K562 (cell line): Measurements from ENCODE around the gene RNFT1.
"Not testable (repeated sequence)": the region's sequence is repeated elsewhere in the genome, so short reads cannot be mapped to it uniquely, and the experiment has no call there.

Experiments used
- BHLHE40 ChIP-seq: IDR thresholded peaks from 2 replicates; pipeline ENCODE4 v1.6.1; 2011; ENCODE audit warnings: low read length, improper control_type of control experiment
- CLOCK ChIP-seq: fragments of 250-450 bp; sonication (Bioruptor Pico); IDR thresholded peaks from 2 replicates; pipeline ENCODE4 v1.4.0; 2020; ENCODE audit warnings: mild to moderate bottlenecking, moderate library complexity, borderline replicate concordance
- CTCF ChIP-seq, 3 experiments: IDR thresholded peaks in 2 of 3; conservative IDR thresholded peaks in 1 of 3; 2 replicates each; pipeline ENCODE4 v1.5.1; 2011 to 2012; ENCODE audit warnings: low read length in 3 of 3, mild to moderate bottlenecking in 3 of 3, control low read depth in 2 of 3, improper control_type of control experiment in 1 of 3, inconsistent platforms in 1 of 3, low read depth in 1 of 3, mixed read lengths in 1 of 3, moderate library complexity in 1 of 3; ENCODE audit not compliant: insufficient read depth in 2 of 3
- FOSL1 ChIP-seq: fragments of 200-800 bp; sonication (Bioruptor generic); conservative IDR thresholded peaks from 2 replicates; pipeline ENCODE4 v1.6.1; 2016; ENCODE audit warnings: missing genetic modification characterization, missing compliant biosample characterization
- FOXP1 ChIP-seq: sonication (generic); formaldehyde crosslinking; IDR thresholded peaks from 2 replicates; pipeline ENCODE4 v1.8.0; 2022; ENCODE audit warnings: mild to moderate bottlenecking, missing genetic modification reagents
- MAZ ChIP-seq, 2 experiments: fragments of 450-650 bp in 1 of 2; sonication (generic) in 1 of 2; formaldehyde crosslinking; IDR thresholded peaks in 1 of 2; conservative IDR thresholded peaks in 1 of 2; 2 replicates each; pipeline versions ENCODE4 v1.4.0 to v1.5.0; 2020; ENCODE audit warnings: mild to moderate bottlenecking in 1 of 2, missing genetic modification reagents in 1 of 2
- MYC ChIP-seq, 2 experiments: fragments of 250-450 bp in 1 of 2; sonication (Bioruptor Pico) in 1 of 2; IDR thresholded peaks; 2 replicates each; pipeline versions ENCODE4 v1.5.1 to v1.6.1; 2012 to 2021; ENCODE audit warnings: low read depth in 2 of 2, borderline replicate concordance in 1 of 2, improper control_type of control experiment in 1 of 2, low read length in 1 of 2, mild to moderate bottlenecking in 1 of 2, moderate library complexity in 1 of 2
- NFYB ChIP-seq: IDR thresholded peaks from 2 replicates; pipeline ENCODE4 v1.6.1; 2011; ENCODE audit warnings: mild to moderate bottlenecking, moderate library complexity; ENCODE audit not compliant: insufficient read length; ENCODE audit errors: extremely low read depth
- SFPQ ChIP-seq: fragments of 200-400 bp; formaldehyde crosslinking; IDR thresholded peaks from 2 replicates; pipeline ENCODE4 v1.6.1; 2017; ENCODE audit warnings: mild to moderate bottlenecking, low read depth, low read length, moderate library complexity
- SOX6 ChIP-seq: fragments of 450-650 bp; IDR thresholded peaks from 2 replicates; pipeline ENCODE4 v1.6.1; 2014; ENCODE audit warnings: mild to moderate bottlenecking
- ZNF253 ChIP-seq: fragments of 250-450 bp; sonication (Bioruptor Pico); conservative IDR thresholded peaks from 2 replicates; pipeline ENCODE4 v1.6.1; 2021; ENCODE audit warnings: mild to moderate bottlenecking

GRCh38 chr17:59930121-59930520, 34.4 kb downstream of the RNFT1 start:
- TF ChIP-seq FOSL1; ZNF253 (CRISPR knock-in tag); CLOCK (CRISPR knock-in tag); MAZ (CRISPR knock-in tag; conservative IDR thresholded peaks at IDR 0.05 in 1 of 2, IDR thresholded peaks at IDR 0.05 in 1 of 2); SOX6; BHLHE40; FOXP1 (CRISPR knock-in tag); MYC (IDR thresholded peaks at IDR 0.05; ENCODE audit: low read depth, low read length); MYC (CRISPR knock-in tag; IDR thresholded peaks at IDR 0.05; ENCODE audit: borderline replicate concordance, low read depth); CTCF (IDR thresholded peaks at IDR 0.05 in 2 of 3, conservative IDR thresholded peaks at IDR 0.05 in 1 of 3; ENCODE audit: insufficient read depth in 2 of 3, low read depth in 1 of 3, low read length in 3 of 3); NFYB; SFPQ: not testable (repeated sequence)
